Pancreas (tissue), 10 donors: ENCODE measurements around the gene GPS2. TPM values are rescaled to one million over a fixed set of nuclear protein-coding genes. Genes with fewer than 3 reads are reported as not detected.

Experiments used
- ATAC-seq, 4 donors: fragments of 200-7000 bp; cut with Tn5 transposase; one replicate each; pipeline versions ENCODE4 v1.8.0 to v1.9.1; 2020; ENCODE audit warnings: mild to moderate bottlenecking in 4 of 4, moderate library complexity in 4 of 4
- DNase-seq, 6 donors: peaks; one replicate each; pipeline ENCODE4 v3.0.0-alpha.2; 2020
- FAIRE-seq: peaks from 2 replicates; lab custom pipeline; 2012; peaks lifted over from hg19 to GRCh38; lab: Jason Lieb, UNC
- H3K27ac ChIP-seq, 4 donors: fragments of 200-600 bp; sonication (generic); 1 replicate in 3 of 4; 2 replicates in 1 of 4; pipeline versions ENCODE4 v1.5.0 to v1.8.0; 2020
- H3K27me3 ChIP-seq, 4 donors: fragments of 200-600 bp; one replicate each; pipeline ENCODE4 v1.8.0; 2021
- H3K36me3 ChIP-seq, 3 donors: fragments of 200-600 bp; sonication (generic) in 1 of 3; one replicate each; pipeline versions ENCODE4 v1.5.0 to v1.8.0; 2020 to 2021
- H3K4me1 ChIP-seq, 3 donors: fragments of 200-600 bp; one replicate each; pipeline ENCODE4 v1.8.0; 2021
- H3K4me3 ChIP-seq, 4 donors: fragments of 200-600 bp; sonication (generic) in 2 of 4; one replicate each; pipeline versions ENCODE4 v1.5.0 to v1.8.0; 2020 to 2021
- H3K9me3 ChIP-seq, 4 donors: fragments of 200-600 bp; one replicate each; pipeline ENCODE4 v1.8.0; 2021
- CTCF ChIP-seq, 4 donors: fragments of 200-600 bp; sonication (generic) in 3 of 4; IDR thresholded peaks; one replicate each; pipeline versions ENCODE4 v1.5.0 to v1.8.0; 2021; ENCODE audit warnings: antibody characterized with exemption in 4 of 4
- WGBS, 2 donors: extraction: QIAGEN DNeasy Blood & Tissue Kit; methylation state at CpG; one replicate each; pipeline ENCODE4 v1.1.7; 2013; 5-methylcytosine and 5-hydroxymethylcytosine counted together
- intact Hi-C, 3 donors: fragments of 100-400 bp; cut with DNase I; formaldehyde crosslinking; loops; one replicate each; pipeline versions ENCODE4 v1.11.1 to v1.14.2; 2022
- polyA plus RNA-seq, 2 donors: library from polyadenylated mRNA; stranded (reverse); fragments of 200-250 nt; gene quantifications; one replicate each; pipeline ENCODE4 v1.2.3, GENCODE V29; 2013
- total RNA-seq, 6 donors: library from RNA; stranded (reverse); fragmentation: NEBNext Ultra II Directional in 4 of 6; extraction: Animal tissue kit (Norgen Biotek cat#: 25700) in 4 of 6; gene quantifications; one replicate each; pipeline versions ENCODE4 v1.2.1 to v1.2.4, GENCODE V29; 2021 to 2023
- donor health status: healthy with polysubstance abuse.
- donor health status: DM: no; HTN: no; CAD: no; lungs with moderate emphysema.
- donor health status: DM: no; HTN: no; CAD: no.
- donor health status: control.
- donor health status: control.
- donor health status: Bipolar disorder and iron deficiency.
- donor health status: DM: yes; HTN: yes; CAD: no.
- donor health status: DM: no; HTN: no; CAD: no.
- donor health status: DM: no; HTN: no; CAD: no.
- donor health status: DM: yes; HTN: yes; CAD: no.

Gene GPS2
- total and polyA plus RNA-seq, 8 donors: 22.1 to 101 (median 30.6) TPM

GRCh38 chr17:7354262-7354843 lies 39.2 kb upstream of the GPS2 start:
- WGBS, 2 donors: 66 to 71% methylated on average over 9 of the region's 9 CpGs
- intact Hi-C loops: loop anchor here in 2 of 3 donors (10.0 kb wide), 3 partner anchors 80 to 230 kb away; partner anchors contain the start of genes FGF11 (in 2 of the 2), TMEM102 (in 2 of the 2), MPDU1 (in 1 of the 2) and TNFSF13 (in 1 of the 2)
- TF ChIP-seq CTCF (IDR thresholded peaks at IDR 0.05): no peak
- Histone ChIP-seq H3K27me3 (no peaks in the 10 kb centered on the region), H3K36me3 (no peaks in the 10 kb centered on the region), H3K9me3 (no peaks in the 10 kb centered on the region), H3K27ac (no peak overlapping the region), H3K4me1 (peaks cover 7 to 21% (median 8%) of the 10 kb centered on the region in 3 donors), H3K4me3 (no peak overlapping the region)
- DNase-seq (no peak), ATAC-seq (no peak), FAIRE-seq (no peak)

- no peaks in the 10 kb centered on the region for H3K36me3 ChIP-seq
- no peaks in the 10 kb centered on the region for H3K9me3 ChIP-seq
- FAIRE-seq (no peak), DNase-seq (peak in 3 of 6 donors; percentile 22 to 57 (median 40)), ATAC-seq (no peak)
- H3K4me1 ChIP-seq: peaks cover 7 to 21% (median 8%) of the 10 kb centered on the region in 3 donors
- no peak for TF ChIP-seq CTCF (IDR thresholded peaks at IDR 0.05)
- intact Hi-C loops: loop anchor here in 2 of 3 donors (10.0 kb wide), 3 partner anchors 82 to 232 kb away; partner anchors contain the start of genes FGF11 (in 2 of the 2), TMEM102 (in 2 of the 2), MPDU1 (in 1 of the 2) and TNFSF13 (in 1 of the 2)
- H3K4me3 ChIP-seq: peak overlapping the region; percentile 82 to 94 (median 88)
- no peak overlapping the region for H3K27ac ChIP-seq
- no peaks in the 10 kb centered on the region for H3K27me3 ChIP-seq
- WGBS, 2 donors: 80 to 84% methylated on average over 37 of the region's 37 CpGs
These were observed 37.9 kb upstream of the GPS2 start for GRCh38 chr17:7352910-7353635.

GRCh38 chr17:7352503-7352889 lies 37.3 kb upstream of the GPS2 start:
- intact Hi-C loops: loop anchor here in 2 of 3 donors (10.0 kb wide), 3 partner anchors 82 to 232 kb away; partner anchors contain the start of genes FGF11 (in 2 of the 2), TMEM102 (in 2 of the 2), MPDU1 (in 1 of the 2) and TNFSF13 (in 1 of the 2)
- Histone ChIP-seq H3K4me3 (peak overlapping the region; percentile 82 to 94 (median 88)), H3K4me1 (peaks cover 7 to 21% (median 8%) of the 10 kb centered on the region in 3 donors), H3K9me3 (no peaks in the 10 kb centered on the region), H3K27me3 (no peaks in the 10 kb centered on the region), H3K27ac (peak overlapping the region; percentile 95 to 99 (median 98)), H3K36me3 (no peaks in the 10 kb centered on the region)
- no peak for ATAC-seq
- 17% methylated on average over 10 of the region's 10 CpGs for WGBS, 2 donors
- DNase-seq: no peak
- peak in 3 of 4 donors; percentile 11 to 39 (median 27) for TF ChIP-seq CTCF (IDR thresholded peaks at IDR 0.05)
- no peak for FAIRE-seq

- intact Hi-C loops: loop anchor here in 2 of 3 donors (10.0 kb wide), 3 partner anchors 83 to 233 kb away; partner anchors contain the start of genes FGF11 (in 2 of the 2), TMEM102 (in 2 of the 2), MPDU1 (in 1 of the 2) and TNFSF13 (in 1 of the 2)
- peak within 1 kb of the TSS; percentile 95 to 99 (median 98) for H3K27ac ChIP-seq
- no peaks in the 10 kb centered on the region for H3K36me3 ChIP-seq
- ATAC-seq (peak; percentile 79 to 84 (median 80)), FAIRE-seq (no peak), DNase-seq (peak; percentile 91 to 97 (median 94))
- no peak for TF ChIP-seq CTCF (IDR thresholded peaks at IDR 0.05)
- peaks cover 7 to 21% (median 8%) of the 10 kb centered on the region in 3 donors for H3K4me1 ChIP-seq
- H3K27me3 ChIP-seq: no peaks in the 10 kb centered on the region
- H3K9me3 ChIP-seq: no peaks in the 10 kb centered on the region
- peak within 1 kb of the TSS; percentile 82 to 94 (median 88) for H3K4me3 ChIP-seq
- 0% methylated on average over 37 to 91 of the region's 91 CpGs for WGBS, 2 donors
These were observed 36.7 kb upstream of the GPS2 start, which contains the start of gene KCTD11 for GRCh38 chr17:7351665-7352502. Gene KCTD11 (plus strand): TSS chr17:7352162.
